Astrocyte (in vitro differentiated cells and primary cell): ENCODE data around the gene CD37.

Experiments
- CTCF ChIP-seq: IDR thresholded peaks from 2 replicates; pipeline ENCODE4 v1.5.1; 2011; ENCODE audit warnings: low read depth, mild to moderate bottlenecking, inconsistent platforms, low read length, moderate library complexity; ENCODE audit not compliant: insufficient read depth
- EZH2 ChIP-seq: IDR thresholded peaks from 2 replicates; pipeline ENCODE4 v1.6.1; 2012; ENCODE audit warnings: mild to moderate bottlenecking, low read length, inconsistent platforms; ENCODE audit not compliant: insufficient read depth

- TF ChIP-seq CTCF (no peak), EZH2 (no peak)
Measured at GRCh38 chr19:49344505-49345423, 9.6 kb downstream of the CD37 start.
